ENCODE data around the gene CKS1B.

Gene CKS1B

DNA sequence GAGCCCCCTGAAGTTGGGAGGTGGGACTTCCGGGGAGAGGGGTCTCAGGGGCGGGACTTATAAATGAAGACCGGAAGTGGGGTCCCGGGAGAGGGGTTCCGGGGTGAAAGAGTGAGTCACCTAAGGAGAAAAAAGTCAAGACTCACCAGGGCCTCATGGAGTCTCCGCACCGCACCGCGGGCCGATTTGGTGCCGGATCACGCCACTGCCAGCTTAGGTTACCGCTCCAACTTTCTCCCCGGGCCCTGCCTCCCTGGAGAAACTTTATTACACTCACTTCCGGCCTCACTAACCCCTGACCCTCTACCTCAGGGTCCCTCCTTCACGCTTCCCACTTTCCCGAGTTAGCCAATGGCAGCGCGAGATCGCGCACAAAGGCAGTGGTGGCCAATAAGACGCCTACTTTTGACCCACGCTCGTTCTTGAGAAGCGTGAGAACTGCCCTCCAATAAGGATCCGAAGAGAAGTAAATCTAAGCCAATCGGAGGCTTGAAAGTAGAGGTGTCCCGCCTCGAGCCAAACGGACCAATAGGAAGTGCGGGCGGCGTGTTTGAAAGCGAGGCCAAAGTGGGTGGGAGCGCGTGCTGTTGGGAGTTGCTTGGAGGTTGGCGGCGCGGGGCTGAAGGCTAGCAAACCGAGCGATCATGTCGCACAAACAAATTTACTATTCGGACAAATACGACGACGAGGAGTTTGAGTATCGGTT lies at the start of gene CKS1B:
Gene CKS1B (plus strand): TSS at position 580 of the 706 bp plus-strand sequence. CDS start 65 bp downstream, at position 645.
- DNase-seq: peak; percentile 97

GRCh38 chr1:154925335-154926170 lies 48.9 kb upstream of the CKS1B start:
- no peak for DNase-seq

- DNase-seq: no peak
Measured at GRCh38 chr1:154926201-154926600, 48.3 kb upstream of the CKS1B start.

DNA sequence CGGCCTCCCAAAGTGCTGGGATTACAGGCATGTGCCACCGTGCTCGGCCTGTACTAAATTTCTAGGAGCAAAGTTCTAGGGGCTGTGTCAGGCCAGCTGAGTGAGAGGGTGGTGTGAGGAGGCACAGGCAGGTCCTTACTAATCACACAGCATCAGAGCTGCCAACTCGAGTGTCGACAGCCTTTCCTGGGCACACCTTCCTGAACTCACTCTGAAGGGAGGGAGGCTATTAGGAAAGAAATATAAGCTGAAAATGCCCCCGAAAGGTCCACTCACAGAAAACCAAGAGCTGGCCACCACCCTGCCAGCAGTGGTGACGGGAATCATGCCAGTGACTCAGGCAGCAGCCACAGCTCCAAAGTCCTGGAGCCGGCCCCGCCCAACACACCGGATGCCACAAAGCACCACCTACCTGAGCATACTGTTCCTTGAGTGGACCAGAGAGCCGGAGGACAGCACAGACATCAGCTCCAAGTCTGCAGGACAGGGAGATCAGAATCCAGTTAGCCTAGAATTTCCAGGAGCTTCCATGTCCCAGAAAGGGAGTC lies 42.5 kb upstream of the CKS1B start:
- no peak for DNase-seq

GRCh38 chr1:154934358-154934948 lies 40.0 kb upstream of the CKS1B start:
- no peak for DNase-seq

- DNase-seq: peak; percentile 73
Measured at GRCh38 chr1:154935749-154936554, 38.5 kb upstream of the CKS1B start.

DNA sequence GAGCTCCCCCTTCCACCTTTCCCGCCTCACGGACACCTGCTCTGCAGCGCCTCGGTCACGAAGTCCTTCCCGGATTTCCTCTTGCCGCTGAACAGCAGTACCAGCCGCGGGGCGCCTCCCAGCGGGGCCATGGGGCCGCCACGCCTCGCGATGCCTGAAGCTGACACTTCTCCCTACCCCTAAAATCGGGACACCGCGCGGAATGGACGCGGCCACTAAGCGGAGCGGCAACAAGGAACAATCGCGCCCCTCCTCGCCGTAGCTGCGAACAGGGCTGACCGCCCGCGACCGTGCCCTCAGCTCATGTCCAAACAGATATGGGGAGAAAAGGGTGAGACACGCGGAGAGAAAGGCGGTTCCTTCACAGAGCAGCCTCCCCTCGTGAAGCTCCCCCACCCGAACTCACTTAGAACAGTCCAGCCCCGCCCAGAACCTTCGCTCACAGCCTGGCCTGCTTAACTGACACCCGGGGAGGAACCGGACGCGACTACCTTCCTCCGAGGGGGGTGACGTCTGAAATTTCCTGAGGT lies 37.9 kb upstream of the CKS1B start, which contains the start of gene PMVK:
Gene PMVK (minus strand): TSS at position 165 of the 530 bp plus-strand sequence. CDS start 34 bp downstream, at position 131.
- peak; percentile 98 for DNase-seq

DNA sequence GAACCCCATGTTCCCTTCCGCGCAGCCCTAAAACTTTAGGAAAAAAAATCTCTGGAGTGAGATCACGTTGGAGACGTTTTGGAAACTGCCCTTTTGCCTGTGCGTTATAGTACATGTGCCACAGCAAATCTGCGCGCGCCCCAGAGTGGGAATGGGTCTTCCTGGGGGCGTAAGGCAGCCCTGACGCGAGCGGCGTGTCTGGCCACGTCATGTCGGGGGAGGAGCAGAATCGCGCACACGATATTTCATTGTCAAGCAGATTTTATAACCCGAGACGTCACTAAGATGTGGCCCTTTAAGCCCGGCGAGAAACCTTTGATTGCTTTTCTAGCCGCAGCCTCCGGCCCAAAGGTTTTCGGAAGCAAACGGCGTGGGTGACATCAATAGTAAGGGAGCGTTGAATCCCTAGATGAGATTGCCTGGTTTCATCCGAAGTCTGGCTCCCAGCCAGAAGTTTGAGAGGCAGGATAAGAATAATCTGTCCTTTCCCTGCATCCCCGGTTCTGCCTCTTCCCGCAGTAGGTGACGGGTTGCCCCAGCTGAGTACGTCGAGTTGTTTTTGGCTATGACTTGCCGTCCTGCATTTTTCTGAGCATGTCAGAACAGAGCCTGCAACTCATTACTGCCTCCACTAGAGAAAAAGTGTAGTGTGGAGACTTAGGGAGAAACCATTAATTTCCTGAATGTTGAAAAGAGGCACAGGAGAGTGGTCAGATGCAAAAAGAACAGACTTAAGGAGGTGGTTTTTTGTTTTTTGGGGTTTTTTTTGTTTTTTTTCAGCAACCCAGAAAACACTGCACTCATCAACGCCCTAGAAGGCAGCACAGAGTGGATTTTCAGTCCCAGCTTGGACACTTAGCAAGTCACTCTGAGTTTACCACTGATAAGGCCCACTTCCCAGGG lies 37.1 kb upstream of the CKS1B start:
- DNase-seq: peak; percentile 95

DNA sequence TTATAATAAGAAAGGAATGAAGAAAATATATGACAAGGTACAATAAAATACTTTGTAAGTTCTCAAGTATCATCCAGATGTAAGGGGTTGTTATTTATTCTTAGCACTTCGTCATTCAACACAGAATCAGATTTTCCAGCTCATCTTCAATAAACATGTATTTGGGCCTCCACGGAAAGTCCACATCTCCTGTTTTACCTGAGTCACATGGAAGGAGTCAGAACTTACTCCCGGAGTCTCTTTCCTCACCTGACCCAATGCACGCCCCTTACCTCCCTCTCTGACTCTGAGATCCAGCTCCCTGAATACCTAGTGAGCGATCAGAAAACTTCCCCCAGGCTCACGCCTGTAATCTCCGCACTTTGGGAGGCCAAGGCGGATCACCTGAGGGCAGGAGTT lies 36.5 kb upstream of the CKS1B start:
- peak; percentile 60 for DNase-seq

DNA sequence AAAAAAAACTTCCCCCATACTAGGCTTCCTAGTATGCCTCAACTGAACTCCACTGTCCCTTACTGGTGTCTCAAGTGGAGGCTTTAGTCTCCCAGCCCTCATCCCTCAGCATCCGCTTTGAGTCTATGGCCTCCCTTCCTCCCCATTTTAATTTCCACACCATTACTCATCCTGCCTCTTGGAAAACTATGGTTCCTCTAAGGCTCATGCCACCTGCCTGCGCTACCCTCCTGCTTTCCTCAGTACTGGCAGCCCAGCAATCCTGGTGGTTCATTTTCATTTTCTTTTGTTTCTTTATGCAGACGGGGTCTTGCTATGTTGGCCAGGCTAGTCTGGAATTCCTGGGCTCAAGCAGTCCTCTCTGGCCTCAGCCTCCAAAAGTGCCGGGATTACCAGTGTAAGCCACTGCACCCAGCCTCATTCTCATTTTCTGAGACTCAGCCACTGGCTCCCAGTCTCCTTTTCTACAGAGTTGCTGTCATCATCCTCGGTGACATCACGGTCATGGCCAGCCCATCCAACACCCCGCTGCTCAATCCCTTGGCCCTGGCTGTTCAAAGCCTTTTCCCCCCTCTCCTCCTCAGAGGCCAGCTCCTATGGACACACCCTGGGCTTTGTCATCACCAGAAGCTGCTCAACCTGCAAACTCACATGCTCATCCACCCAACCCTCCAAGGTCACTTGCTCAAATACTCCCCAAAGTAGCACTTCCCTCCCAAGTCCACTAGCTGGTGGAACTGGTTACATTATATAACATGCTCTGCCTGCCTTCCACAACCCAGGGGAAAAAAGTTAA lies 35.7 kb upstream of the CKS1B start:
- no peak for DNase-seq

DNA sequence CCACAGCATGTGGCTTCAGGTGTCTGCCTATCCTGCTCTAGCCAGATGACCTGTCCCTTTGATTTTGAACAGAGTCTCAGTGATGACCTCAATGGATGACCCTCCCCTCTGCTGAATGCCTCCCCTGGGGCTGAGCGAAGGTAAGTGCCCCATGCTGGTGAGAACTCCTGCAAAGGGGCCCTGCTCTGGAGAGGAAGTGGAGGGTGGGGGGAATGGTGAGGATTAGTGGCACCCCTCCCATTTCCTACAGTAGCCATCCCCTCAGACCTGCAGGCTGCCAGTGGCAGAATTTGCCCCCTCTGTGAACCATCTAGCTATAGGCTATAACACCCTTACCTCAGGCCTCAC lies 34.3 kb upstream of the CKS1B start:
- no peak for DNase-seq

DNA sequence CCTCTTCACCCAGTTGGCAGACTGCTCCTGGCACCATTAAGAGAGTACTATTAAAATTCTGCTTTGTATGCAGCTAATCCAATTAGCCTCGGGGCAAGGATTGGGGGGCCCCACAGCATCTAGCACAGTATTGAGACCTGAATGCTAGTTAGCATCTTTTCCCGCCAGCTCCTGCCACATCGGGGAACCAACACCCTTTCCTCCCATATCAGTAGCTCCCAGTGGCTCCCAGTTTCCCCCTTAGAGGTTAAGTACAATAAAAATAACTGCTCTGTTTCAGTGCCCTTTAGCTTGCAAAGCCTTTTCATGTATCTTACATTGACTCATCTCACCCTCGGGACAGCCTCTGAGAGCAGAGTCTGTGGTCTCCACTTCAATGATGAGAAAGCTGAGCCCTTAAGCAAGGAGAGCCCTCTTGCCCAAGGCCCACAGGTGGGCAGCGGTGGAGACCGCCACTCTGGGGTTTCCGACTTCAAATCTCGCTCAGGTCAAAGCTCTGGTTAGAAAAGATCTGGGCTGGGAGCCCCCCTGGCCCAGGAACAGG lies 33.8 kb upstream of the CKS1B start:
- DNase-seq: no peak

- DNase-seq: no peak
Measured at GRCh38 chr1:154941333-154942013, 33.0 kb upstream of the CKS1B start.

DNA sequence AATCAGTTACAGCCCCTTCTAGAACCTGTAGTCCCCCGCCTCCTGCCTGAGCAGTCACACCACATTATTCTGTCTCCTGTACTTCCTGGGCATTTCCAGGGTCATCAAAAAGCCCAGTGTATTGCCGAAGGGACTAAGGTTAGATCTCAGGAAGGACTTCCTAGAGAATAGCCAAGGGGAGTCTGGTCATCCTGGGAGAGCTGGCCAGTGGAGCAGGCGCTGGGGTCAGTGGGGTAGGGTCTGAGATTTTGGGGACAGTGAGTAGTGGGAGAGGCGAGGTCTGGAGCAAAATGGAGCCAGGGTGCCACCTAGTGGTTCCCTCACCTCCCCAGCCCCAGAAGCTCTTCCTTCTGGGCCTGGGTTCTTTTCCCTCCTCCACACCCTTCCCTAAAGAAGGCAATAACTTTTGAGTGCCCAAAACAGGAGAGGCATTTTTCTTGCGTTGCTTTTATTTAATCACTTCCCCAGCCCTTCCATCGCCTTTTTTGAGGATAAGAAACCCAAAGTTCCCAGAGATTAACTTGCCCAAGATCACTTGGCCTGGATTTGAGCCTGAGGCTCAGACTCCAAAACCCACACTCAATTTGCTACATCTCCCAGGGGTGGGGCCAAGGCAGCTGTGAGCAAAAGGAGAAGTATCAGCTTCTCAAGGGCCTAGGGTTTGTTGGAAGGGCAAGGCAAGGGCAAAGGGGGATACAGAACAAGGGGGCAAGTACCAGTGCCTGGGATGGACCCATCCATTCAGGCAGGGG lies 30.7 kb upstream of the CKS1B start:
- DNase-seq: peak; percentile 78

DNA sequence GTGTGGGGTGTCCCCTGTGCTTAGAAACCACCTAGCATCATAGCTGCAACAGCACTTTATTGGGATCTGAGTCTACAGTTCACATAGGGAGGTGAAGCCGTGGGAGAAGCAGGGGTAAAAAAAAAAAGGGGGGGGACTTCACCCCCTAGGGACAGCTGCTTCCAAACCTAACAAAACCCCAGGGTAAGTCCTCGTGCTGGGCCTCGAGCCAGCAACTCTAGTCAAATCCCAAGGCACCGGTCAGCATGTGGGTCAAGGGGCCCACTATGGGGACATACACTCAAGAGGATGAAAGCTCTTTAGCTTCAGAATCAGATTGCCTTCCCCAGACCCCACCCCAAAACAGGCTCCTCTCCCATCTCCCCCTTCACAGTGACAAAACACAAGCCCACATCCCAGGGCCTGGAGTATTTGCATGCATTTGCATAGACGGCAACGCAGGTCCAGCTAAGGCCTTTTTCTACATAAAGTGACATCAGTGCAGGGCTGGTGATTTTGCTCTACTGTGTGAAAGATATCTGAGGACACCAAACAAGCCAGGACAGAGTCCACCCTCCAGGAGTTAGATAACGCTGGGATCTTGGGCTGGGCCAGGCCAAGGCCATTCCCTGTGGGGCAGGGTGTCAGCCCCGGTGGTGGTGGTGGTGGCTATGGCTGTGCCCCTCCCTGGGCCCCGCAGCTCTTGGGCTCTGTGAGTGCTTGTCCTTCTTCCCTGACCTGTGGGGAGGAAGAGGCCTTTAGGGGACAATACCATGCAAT lies 29.9 kb upstream of the CKS1B start:
- no peak for DNase-seq

- DNase-seq: no peak
Measured at GRCh38 chr1:154945160-154945961, 29.1 kb upstream of the CKS1B start.

Measured in activated effector memory CD4-positive, alpha-beta T cell treated with anti-CD3 and anti-CD28 coated beads, Interleukin-2, amount 50 U/mL, for 16 hours (primary cell).